HepG2 (cell line): ENCODE results near the gene RIPOR3.

Source experiments
- CHD4 ChIP-seq: fragments of 200-600 bp; sonication (generic); IDR thresholded peaks from 2 replicates; pipeline ENCODE4 v1.7.0; 2017; ENCODE audit warnings: mild to moderate bottlenecking, low read length, borderline replicate concordance
- EP300 ChIP-seq, 3 experiments: sonication (generic) in 1 of 3; formaldehyde crosslinking in 1 of 3; IDR thresholded peaks; 2 replicates each; pipeline versions ENCODE4 v1.5.1 to v1.6.1; 2011 to 2020; ENCODE audit warnings: low read depth in 2 of 3, low read length in 2 of 3, borderline replicate concordance in 1 of 3, improper control_type of control experiment in 1 of 3, mild to moderate bottlenecking in 1 of 3, missing genetic modification reagents in 1 of 3, moderate library complexity in 1 of 3
- HMG20B ChIP-seq: conservative IDR thresholded peaks from 2 replicates; pipeline ENCODE4 v1.6.1; 2016; ENCODE audit warnings: missing genetic modification reagents, missing compliant biosample characterization
- KDM1A ChIP-seq: IDR thresholded peaks from 2 replicates; pipeline ENCODE4 v1.6.1; 2016; ENCODE audit warnings: missing compliant biosample characterization
- MAF1 ChIP-seq: sonication (generic); formaldehyde crosslinking; IDR thresholded peaks from 2 replicates; pipeline ENCODE4 v1.5.0; 2020; ENCODE audit warnings: missing genetic modification reagents, borderline replicate concordance
- NFKB2 ChIP-seq: sonication (generic); formaldehyde crosslinking; IDR thresholded peaks from 2 replicates; pipeline ENCODE4 v1.4.0; 2020; ENCODE audit warnings: missing genetic modification reagents, borderline replicate concordance
- POLR2A ChIP-seq, 2 experiments: IDR thresholded peaks; 2 replicates each; pipeline ENCODE4 v1.6.1; 2011; ENCODE audit warnings: low read depth in 2 of 2, low read length in 2 of 2, mild to moderate bottlenecking in 1 of 2, moderate library complexity in 1 of 2; ENCODE audit not compliant: insufficient read depth in 1 of 2
- SETDB1 ChIP-seq: sonication (generic); formaldehyde crosslinking; IDR thresholded peaks from 2 replicates; pipeline ENCODE4 v1.5.1; 2020; ENCODE audit warnings: missing genetic modification reagents, mild to moderate bottlenecking, borderline replicate concordance
- ZNF232 ChIP-seq: sonication (generic); formaldehyde crosslinking; IDR thresholded peaks from 2 replicates; pipeline ENCODE4 v1.4.0; 2020; ENCODE audit warnings: missing genetic modification reagents, borderline replicate concordance
- ZNF30 ChIP-seq: sonication (generic); formaldehyde crosslinking; IDR thresholded peaks from 2 replicates; pipeline ENCODE4 v1.5.0; 2020; ENCODE audit warnings: mild to moderate bottlenecking, missing genetic modification reagents
- TF ChIP-seq, protein P1 (sequence below): IDR thresholded peaks from 2 replicates; pipeline ENCODE4 v1.6.1; 2018; ENCODE audit warnings: missing genetic modification reagents, mild to moderate bottlenecking, missing compliant biosample characterization
- TF ChIP-seq, protein P2 (sequence below): sonication (generic); formaldehyde crosslinking; IDR thresholded peaks from 2 replicates; pipeline ENCODE4 v1.5.0; 2020; ENCODE audit warnings: mild to moderate bottlenecking, missing genetic modification reagents, moderate library complexity

DNA sequence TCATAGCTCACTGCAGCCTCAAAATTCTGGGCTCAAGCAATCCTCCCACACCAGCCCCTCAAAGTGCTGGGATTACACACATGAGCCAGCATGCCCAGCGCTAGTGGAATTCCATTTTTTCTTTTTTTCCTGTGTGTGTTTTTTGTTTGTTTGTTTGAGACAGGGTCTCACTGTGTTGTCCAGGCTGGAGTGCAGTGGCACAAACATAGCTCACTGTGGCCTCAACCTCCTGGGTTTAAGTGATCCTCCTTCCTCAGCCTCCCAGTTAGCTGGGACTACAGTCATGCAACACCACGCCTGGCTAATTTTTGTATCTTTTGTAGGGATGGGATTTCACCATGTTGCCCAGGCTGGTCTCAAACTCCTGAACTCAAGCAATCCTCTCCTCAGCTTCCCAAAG, 26.0 kb upstream of the RIPOR3 start:
- no peak for TF ChIP-seq ZNF232 (CRISPR knock-in tag)
- no peak for TF ChIP-seq MAF1 (CRISPR knock-in tag)
- TF ChIP-seq, protein P1, sequence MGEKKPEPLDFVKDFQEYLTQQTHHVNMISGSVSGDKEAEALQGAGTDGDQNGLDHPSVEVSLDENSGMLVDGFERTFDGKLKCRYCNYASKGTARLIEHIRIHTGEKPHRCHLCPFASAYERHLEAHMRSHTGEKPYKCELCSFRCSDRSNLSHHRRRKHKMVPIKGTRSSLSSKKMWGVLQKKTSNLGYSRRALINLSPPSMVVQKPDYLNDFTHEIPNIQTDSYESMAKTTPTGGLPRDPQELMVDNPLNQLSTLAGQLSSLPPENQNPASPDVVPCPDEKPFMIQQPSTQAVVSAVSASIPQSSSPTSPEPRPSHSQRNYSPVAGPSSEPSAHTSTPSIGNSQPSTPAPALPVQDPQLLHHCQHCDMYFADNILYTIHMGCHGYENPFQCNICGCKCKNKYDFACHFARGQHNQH (CRISPR knock-in tag), result no peak
- TF ChIP-seq KDM1A (CRISPR knock-in tag), result no peak
- TF ChIP-seq EP300 (IDR thresholded peaks at IDR 0.05; ENCODE audit: low read depth in 2 of 2, low read length in 2 of 2), result no peak
- TF ChIP-seq EP300 (CRISPR knock-in tag; IDR thresholded peaks at IDR 0.05; ENCODE audit: borderline replicate concordance), result no peak
- TF ChIP-seq POLR2A (IDR thresholded peaks at IDR 0.05; ENCODE audit: insufficient read depth in 1 of 2, low read depth in 2 of 2, low read length in 2 of 2), result no peak
- TF ChIP-seq, protein P2, sequence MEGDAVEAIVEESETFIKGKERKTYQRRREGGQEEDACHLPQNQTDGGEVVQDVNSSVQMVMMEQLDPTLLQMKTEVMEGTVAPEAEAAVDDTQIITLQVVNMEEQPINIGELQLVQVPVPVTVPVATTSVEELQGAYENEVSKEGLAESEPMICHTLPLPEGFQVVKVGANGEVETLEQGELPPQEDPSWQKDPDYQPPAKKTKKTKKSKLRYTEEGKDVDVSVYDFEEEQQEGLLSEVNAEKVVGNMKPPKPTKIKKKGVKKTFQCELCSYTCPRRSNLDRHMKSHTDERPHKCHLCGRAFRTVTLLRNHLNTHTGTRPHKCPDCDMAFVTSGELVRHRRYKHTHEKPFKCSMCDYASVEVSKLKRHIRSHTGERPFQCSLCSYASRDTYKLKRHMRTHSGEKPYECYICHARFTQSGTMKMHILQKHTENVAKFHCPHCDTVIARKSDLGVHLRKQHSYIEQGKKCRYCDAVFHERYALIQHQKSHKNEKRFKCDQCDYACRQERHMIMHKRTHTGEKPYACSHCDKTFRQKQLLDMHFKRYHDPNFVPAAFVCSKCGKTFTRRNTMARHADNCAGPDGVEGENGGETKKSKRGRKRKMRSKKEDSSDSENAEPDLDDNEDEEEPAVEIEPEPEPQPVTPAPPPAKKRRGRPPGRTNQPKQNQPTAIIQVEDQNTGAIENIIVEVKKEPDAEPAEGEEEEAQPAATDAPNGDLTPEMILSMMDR (CRISPR knock-in tag), result no peak
- TF ChIP-seq HMG20B, result no peak
- no peak for TF ChIP-seq SETDB1 (CRISPR knock-in tag)
- TF ChIP-seq NFKB2, result no peak
- TF ChIP-seq ZNF30 (CRISPR knock-in tag), result no peak
- no peak for TF ChIP-seq CHD4
